SK-N-SH (cell line): Measurements from ENCODE around the gene SLC11A1. TPM values are rescaled to one million over a fixed set of nuclear protein-coding genes. Genes with fewer than 3 reads are reported as not detected.

Source experiments
- CTCF ChIA-PET: fragments of 300-600, 350-600 bp; formaldehyde crosslinking; extraction: SDS; loops from one replicate; lab custom pipeline; 2021; lab: Yijun Ruan, JAX
- POLR2A ChIA-PET: fragments of 350-600 bp; sonication (Branson Sonifier 250); formaldehyde crosslinking; extraction: SDS; loops from one replicate; lab custom pipeline; 2020; ENCODE audit warnings: antibody characterized with exemption, inconsistent platforms; lab: Yijun Ruan, JAX
- DNase-seq: peaks from one replicate; pipeline ENCODE4 v3.0.0; 2012
- H2AFZ ChIP-seq: fragments of 200-600 bp; sonication (generic); 2 replicates; pipeline ENCODE4 v1.8.1; 2016; ENCODE audit warnings: antibody characterized with exemption, mild to moderate bottlenecking, low read depth
- H3F3A ChIP-seq: fragments of 200-600 bp; sonication (generic); replicated peaks from 2 replicates; pipeline ENCODE3; 2016; ENCODE audit warnings: antibody characterized with exemption, mild to moderate bottlenecking; ENCODE audit not compliant: insufficient read depth
- H3K27ac ChIP-seq, 2 experiments: fragments of 200-500 bp in 1 of 2; fragments of 200-600 bp in 1 of 2; sonication (Bioruptor generic) in 1 of 2; sonication (generic), shearing (Covaris generic) in 1 of 2; 2 replicates each; pipeline versions ENCODE4 v1.5.1 to v1.6.1; 2014 to 2016; ENCODE audit warnings: low read depth in 2 of 2, inconsistent platforms in 1 of 2, low read length in 1 of 2, mild to moderate bottlenecking in 1 of 2, mixed read lengths in 1 of 2
- H3K27me3 ChIP-seq: fragments of 200-600 bp; sonication (generic), shearing (Covaris generic); 2 replicates; pipeline ENCODE4 v1.6.1; 2016; ENCODE audit warnings: mixed run types; ENCODE audit not compliant: insufficient read depth
- H3K36me3 ChIP-seq, 2 experiments: fragments of 200-500 bp in 1 of 2; fragments of 200-600 bp in 1 of 2; sonication (Bioruptor generic) in 1 of 2; sonication (generic) in 1 of 2; replicated peaks in 1 of 2; 2 replicates each; pipeline versions ENCODE3 to v1.5.1; 2014 to 2016; ENCODE audit warnings: low read length in 1 of 2, mild to moderate bottlenecking in 1 of 2; ENCODE audit not compliant: insufficient read depth in 2 of 2, control insufficient read depth in 1 of 2
- H3K4me1 ChIP-seq, 2 experiments: fragments of 200-500 bp in 1 of 2; fragments of 200-600 bp in 1 of 2; sonication (Bioruptor generic) in 1 of 2; sonication (generic), shearing (Covaris generic) in 1 of 2; 2 replicates each; pipeline versions ENCODE4 v1.5.1 to v1.6.1; 2014 to 2016; ENCODE audit warnings: low read depth in 1 of 2, low read length in 1 of 2, mixed run types in 1 of 2; ENCODE audit not compliant: insufficient read depth in 2 of 2, control insufficient read depth in 1 of 2
- H3K4me2 ChIP-seq: fragments of 200-600 bp; sonication (generic), shearing (Covaris generic); 2 replicates; pipeline ENCODE4 v1.6.1; 2017; ENCODE audit warnings: mixed run types
- H3K4me3 ChIP-seq, 2 experiments: fragments of 200-500 bp in 1 of 2; fragments of 200-600 bp in 1 of 2; sonication (Bioruptor generic) in 1 of 2; sonication (generic), shearing (Covaris generic) in 1 of 2; 2 replicates each; pipeline versions ENCODE4 v1.5.1 to v1.8.1; 2014 to 2016; ENCODE audit warnings: low read depth in 2 of 2, inconsistent platforms in 1 of 2, low read length in 1 of 2, mild to moderate bottlenecking in 1 of 2, mixed read lengths in 1 of 2, moderate library complexity in 1 of 2
- H3K79me2 ChIP-seq: fragments of 200-600 bp; sonication (generic); 2 replicates; pipeline ENCODE4 v1.8.1; 2017; ENCODE audit warnings: mild to moderate bottlenecking; ENCODE audit not compliant: insufficient read depth
- H3K9ac ChIP-seq: fragments of 200-600 bp; sonication (generic); 2 replicates; pipeline ENCODE4 v1.6.1; 2017; ENCODE audit warnings: mixed run types
- H3K9me2 ChIP-seq: fragments of 200-600 bp; sonication (generic); 2 replicates; pipeline ENCODE4 v1.6.1; 2017; ENCODE audit warnings: mixed run types
- H3K9me3 ChIP-seq: fragments of 200-600 bp; sonication (generic); 2 replicates; pipeline ENCODE4 v1.6.1; 2017; ENCODE audit warnings: mixed run types, mild to moderate bottlenecking, moderate library complexity
- H4K20me1 ChIP-seq: fragments of 200-600 bp; sonication (generic); 2 replicates; pipeline ENCODE4 v1.6.1; 2017; ENCODE audit warnings: mild to moderate bottlenecking, mixed run types; ENCODE audit not compliant: insufficient read depth
- EP300 ChIP-seq, 2 experiments: IDR thresholded peaks; 2 replicates each; pipeline versions ENCODE4 v1.4.0 to v1.6.1; 2012; ENCODE audit warnings: borderline replicate concordance in 1 of 2, low read depth in 1 of 2, low read length in 1 of 2
- EZH2phosphoT487 ChIP-seq: fragments of 200-600 bp; sonication (generic); IDR thresholded peaks from 2 replicates; pipeline ENCODE4 v1.6.1; 2017; ENCODE audit warnings: low read depth, mixed run types, mild to moderate bottlenecking, antibody characterized with exemption, moderate library complexity, borderline replicate concordance
- FOSL2 ChIP-seq: IDR thresholded peaks from 2 replicates; pipeline ENCODE4 v1.4.0; 2012; ENCODE audit warnings: low read depth, mild to moderate bottlenecking, moderate library complexity, borderline replicate concordance
- FOXJ3 ChIP-seq: sonication (generic); formaldehyde crosslinking; IDR thresholded peaks from 2 replicates; pipeline ENCODE4 v1.5.1; 2020; ENCODE audit warnings: mild to moderate bottlenecking, missing genetic modification reagents
- FOXM1 ChIP-seq: IDR thresholded peaks from 2 replicates; pipeline ENCODE4 v1.4.0; 2012; ENCODE audit warnings: low read depth, mild to moderate bottlenecking
- JUND ChIP-seq: IDR thresholded peaks from 2 replicates; pipeline ENCODE4 v1.4.0; 2012
- MXI1 ChIP-seq: IDR thresholded peaks from 2 replicates; pipeline ENCODE4 v1.6.1; 2012; ENCODE audit warnings: mild to moderate bottlenecking, low read depth, low read length, improper control_type of control experiment
- NRF1 ChIP-seq: IDR thresholded peaks from 2 replicates; pipeline ENCODE4 v1.6.1; 2012; ENCODE audit warnings: low read depth, mild to moderate bottlenecking, low read length
- RFX5 ChIP-seq: IDR thresholded peaks from 2 replicates; pipeline ENCODE4 v1.6.1; 2012; ENCODE audit warnings: mild to moderate bottlenecking, improper control_type of control experiment, low read length
- SMC3 ChIP-seq: IDR thresholded peaks from 2 replicates; pipeline ENCODE4 v1.6.1; 2012; ENCODE audit warnings: low read depth, low read length, improper control_type of control experiment
- TAF1 ChIP-seq: IDR thresholded peaks from 2 replicates; pipeline ENCODE4 v1.6.1; 2012; ENCODE audit warnings: low read depth, mild to moderate bottlenecking, low read length, moderate library complexity, borderline replicate concordance
- TEAD4 ChIP-seq: IDR thresholded peaks from 2 replicates; pipeline ENCODE4 v1.4.0; 2012; ENCODE audit warnings: mild to moderate bottlenecking, borderline replicate concordance; ENCODE audit not compliant: insufficient read depth
- YY1 ChIP-seq: IDR thresholded peaks from 2 replicates; pipeline ENCODE4 v1.4.0; 2012; ENCODE audit warnings: low read depth, mild to moderate bottlenecking
- WGBS: methylation state at CpG from one replicate; pipeline ENCODE4 v1.1.6; 2017; ENCODE audit warnings: low lambda C conversion rate; 5-methylcytosine and 5-hydroxymethylcytosine counted together
- polyA plus RNA-seq, 3 experiments: library from polyadenylated mRNA; depleted of rRNA; stranded (reverse); fragments of >200 nt; gene quantifications; 2 replicates each; pipeline ENCODE4 v1.2.3, GENCODE V29; 2012
- TF ChIP-seq, protein P1 (sequence below): IDR thresholded peaks from 2 replicates; pipeline ENCODE4; 2012
- TF ChIP-seq, protein P2 (sequence below): IDR thresholded peaks from 2 replicates; pipeline ENCODE4 v1.4.0; 2012; ENCODE audit warnings: low read depth, borderline replicate concordance
- TF ChIP-seq, protein P3 (sequence below): fragments of 150-350 bp; IDR thresholded peaks from 2 replicates; pipeline ENCODE4 v1.6.1; 2017; ENCODE audit warnings: antibody characterized with exemption, low read length, low read depth, borderline replicate concordance
- TF ChIP-seq, protein P4 (sequence below): fragments of 150-350 bp; IDR thresholded peaks from 2 replicates; pipeline ENCODE4 v1.6.1; 2016; ENCODE audit warnings: mild to moderate bottlenecking, low read depth, low read length
- TF ChIP-seq, protein P5 (sequence below): IDR thresholded peaks from 2 replicates; pipeline ENCODE4 v1.6.1; 2012; ENCODE audit warnings: mild to moderate bottlenecking, low read depth, low read length, moderate library complexity

SLC11A1 gene
- polyA plus RNA-seq, 1 of the 3 experiments (the other 2 are of a cell fraction) = 0.26 TPM

DNA sequence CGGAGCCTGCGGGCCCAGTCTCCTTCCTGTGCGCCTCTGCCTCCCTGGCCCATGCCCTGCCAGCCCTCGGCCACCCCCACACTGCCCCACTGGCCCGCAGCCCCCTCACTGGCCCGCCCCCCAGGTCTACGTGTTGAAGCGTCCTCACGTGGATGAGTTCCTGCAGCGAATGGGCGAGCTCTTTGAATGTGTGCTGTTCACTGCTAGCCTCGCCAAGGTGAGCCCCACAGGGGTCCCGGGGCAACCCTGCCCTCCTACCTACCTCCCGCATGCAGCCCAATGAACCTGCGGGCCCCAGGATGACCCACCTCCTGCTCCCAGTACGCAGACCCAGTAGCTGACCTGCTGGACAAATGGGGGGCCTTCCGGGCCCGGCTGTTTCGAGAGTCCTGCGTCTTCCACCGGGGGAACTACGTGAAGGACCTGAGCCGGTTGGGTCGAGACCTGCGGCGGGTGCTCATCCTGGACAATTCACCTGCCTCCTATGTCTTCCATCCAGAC, 20.9 kb downstream of the SLC11A1 start:
- Histone ChIP-seq H3K9ac (no peak overlapping the region), H3K36me3 (peaks cover 0 to 33% of the 10 kb centered on the region in 2 experiments), H2AFZ (no peak overlapping the region), H3K27ac (no peak overlapping the region), H4K20me1 (peaks cover 5% of the 10 kb centered on the region; the same call in 1 of the 2 replicates), H3K9me3 (no peaks in the 10 kb centered on the region), H3K4me1 (peaks cover 16 to 33% of the 10 kb centered on the region in 2 experiments; a peak in 3 of 4 replicates), H3K9me2 (no peaks in the 10 kb centered on the region), H3F3A (peaks cover 21% of the 10 kb centered on the region), H3K27me3 (no peaks in the 10 kb centered on the region), H3K4me3 (no peak overlapping the region), H3K79me2 (peaks cover 38% of the 10 kb centered on the region), H3K4me2 (no peak overlapping the region)
- CTCF ChIA-PET = interaction anchor here (1.3 kb wide), 1 partner anchor 8 kb away, joined by 3 read pairs; no protein-coding TSS in a partner anchor
- POLR2A ChIA-PET = no interaction called here
- WGBS = 97% methylated on average over 18 of the region's 26 CpGs
- TF ChIP-seq NRF1 (no peak), FOXM1 (no peak), RFX5 (no peak), MXI1 (no peak), TAF1 (no peak), YY1 (no peak), EZH2phosphoT487 (no peak), FOXJ3 (no peak)
- no peak for DNase-seq

DNA sequence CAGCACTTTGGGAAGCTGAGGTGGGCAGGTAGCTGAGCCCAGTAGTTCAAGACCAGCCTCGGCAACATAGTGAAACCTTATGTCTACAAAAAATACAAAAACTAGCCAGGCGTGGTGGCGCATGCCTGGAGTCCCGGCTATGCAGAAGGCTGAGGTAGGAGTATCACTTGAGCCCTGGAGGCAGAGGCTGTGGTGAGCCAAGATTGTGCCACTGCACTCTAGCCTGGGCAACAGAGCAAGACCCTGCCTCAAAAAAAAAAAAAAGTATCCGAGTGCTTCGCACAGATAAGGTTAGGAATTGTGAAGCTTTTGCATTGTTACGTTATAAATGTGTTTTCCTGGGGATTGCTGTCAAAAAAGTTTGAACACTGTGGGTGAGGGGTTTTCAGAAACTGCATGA, 21.7 kb downstream of the SLC11A1 start:
- Histone ChIP-seq H3K4me1 (peaks cover 13 to 31% of the 10 kb centered on the region in 2 experiments; a peak in 3 of 4 replicates), H3K27ac (no peak overlapping the region), H4K20me1 (peaks cover 5% of the 10 kb centered on the region; the same call in 1 of the 2 replicates), H3K27me3 (no peaks in the 10 kb centered on the region), H3K9ac (no peak overlapping the region), H3K9me3 (no peaks in the 10 kb centered on the region), H3K9me2 (no peaks in the 10 kb centered on the region), H3K4me3 (no peak overlapping the region), H3F3A (peaks cover 19% of the 10 kb centered on the region), H3K4me2 (no peak overlapping the region), H3K79me2 (peaks cover 35% of the 10 kb centered on the region), H2AFZ (no peak overlapping the region), H3K36me3 (peaks cover 0 to 33% of the 10 kb centered on the region in 2 experiments)
- ChIA-PET CTCF (interaction anchor here (1.3 to 1.8 kb wide), 2 partner anchors 8 to 10 kb away, joined by 3 to 5 read pairs; no protein-coding TSS in a partner anchor), POLR2A (no interaction called here)
- no peak for DNase-seq
- WGBS = 86% methylated on average over 7 of the region's 7 CpGs
- TF ChIP-seq, protein P1, sequence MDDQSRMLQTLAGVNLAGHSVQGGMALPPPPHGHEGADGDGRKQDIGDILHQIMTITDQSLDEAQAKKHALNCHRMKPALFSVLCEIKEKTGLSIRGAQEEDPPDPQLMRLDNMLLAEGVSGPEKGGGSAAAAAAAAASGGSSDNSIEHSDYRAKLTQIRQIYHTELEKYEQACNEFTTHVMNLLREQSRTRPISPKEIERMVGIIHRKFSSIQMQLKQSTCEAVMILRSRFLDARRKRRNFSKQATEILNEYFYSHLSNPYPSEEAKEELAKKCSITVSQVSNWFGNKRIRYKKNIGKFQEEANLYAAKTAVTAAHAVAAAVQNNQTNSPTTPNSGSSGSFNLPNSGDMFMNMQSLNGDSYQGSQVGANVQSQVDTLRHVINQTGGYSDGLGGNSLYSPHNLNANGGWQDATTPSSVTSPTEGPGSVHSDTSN = no peak
- TF ChIP-seq, protein P2, sequence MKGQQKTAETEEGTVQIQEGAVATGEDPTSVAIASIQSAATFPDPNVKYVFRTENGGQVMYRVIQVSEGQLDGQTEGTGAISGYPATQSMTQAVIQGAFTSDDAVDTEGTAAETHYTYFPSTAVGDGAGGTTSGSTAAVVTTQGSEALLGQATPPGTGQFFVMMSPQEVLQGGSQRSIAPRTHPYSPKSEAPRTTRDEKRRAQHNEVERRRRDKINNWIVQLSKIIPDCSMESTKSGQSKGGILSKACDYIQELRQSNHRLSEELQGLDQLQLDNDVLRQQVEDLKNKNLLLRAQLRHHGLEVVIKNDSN = no peak
- TF ChIP-seq FOXJ3 (no peak), EP300 (IDR thresholded peaks at IDR 0.05; ENCODE audit: borderline replicate concordance in 1 of 2, low read depth in 1 of 2, low read length in 1 of 2) (no peak), SMC3 (no peak), TEAD4 (no peak), JUND (no peak), FOSL2 (no peak)
- TF ChIP-seq, protein P3, sequence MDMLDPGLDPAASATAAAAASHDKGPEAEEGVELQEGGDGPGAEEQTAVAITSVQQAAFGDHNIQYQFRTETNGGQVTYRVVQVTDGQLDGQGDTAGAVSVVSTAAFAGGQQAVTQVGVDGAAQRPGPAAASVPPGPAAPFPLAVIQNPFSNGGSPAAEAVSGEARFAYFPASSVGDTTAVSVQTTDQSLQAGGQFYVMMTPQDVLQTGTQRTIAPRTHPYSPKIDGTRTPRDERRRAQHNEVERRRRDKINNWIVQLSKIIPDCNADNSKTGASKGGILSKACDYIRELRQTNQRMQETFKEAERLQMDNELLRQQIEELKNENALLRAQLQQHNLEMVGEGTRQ = no peak
- TF ChIP-seq, protein P4, sequence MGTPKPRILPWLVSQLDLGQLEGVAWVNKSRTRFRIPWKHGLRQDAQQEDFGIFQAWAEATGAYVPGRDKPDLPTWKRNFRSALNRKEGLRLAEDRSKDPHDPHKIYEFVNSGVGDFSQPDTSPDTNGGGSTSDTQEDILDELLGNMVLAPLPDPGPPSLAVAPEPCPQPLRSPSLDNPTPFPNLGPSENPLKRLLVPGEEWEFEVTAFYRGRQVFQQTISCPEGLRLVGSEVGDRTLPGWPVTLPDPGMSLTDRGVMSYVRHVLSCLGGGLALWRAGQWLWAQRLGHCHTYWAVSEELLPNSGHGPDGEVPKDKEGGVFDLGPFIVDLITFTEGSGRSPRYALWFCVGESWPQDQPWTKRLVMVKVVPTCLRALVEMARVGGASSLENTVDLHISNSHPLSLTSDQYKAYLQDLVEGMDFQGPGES = no peak
- TF ChIP-seq, protein P5, sequence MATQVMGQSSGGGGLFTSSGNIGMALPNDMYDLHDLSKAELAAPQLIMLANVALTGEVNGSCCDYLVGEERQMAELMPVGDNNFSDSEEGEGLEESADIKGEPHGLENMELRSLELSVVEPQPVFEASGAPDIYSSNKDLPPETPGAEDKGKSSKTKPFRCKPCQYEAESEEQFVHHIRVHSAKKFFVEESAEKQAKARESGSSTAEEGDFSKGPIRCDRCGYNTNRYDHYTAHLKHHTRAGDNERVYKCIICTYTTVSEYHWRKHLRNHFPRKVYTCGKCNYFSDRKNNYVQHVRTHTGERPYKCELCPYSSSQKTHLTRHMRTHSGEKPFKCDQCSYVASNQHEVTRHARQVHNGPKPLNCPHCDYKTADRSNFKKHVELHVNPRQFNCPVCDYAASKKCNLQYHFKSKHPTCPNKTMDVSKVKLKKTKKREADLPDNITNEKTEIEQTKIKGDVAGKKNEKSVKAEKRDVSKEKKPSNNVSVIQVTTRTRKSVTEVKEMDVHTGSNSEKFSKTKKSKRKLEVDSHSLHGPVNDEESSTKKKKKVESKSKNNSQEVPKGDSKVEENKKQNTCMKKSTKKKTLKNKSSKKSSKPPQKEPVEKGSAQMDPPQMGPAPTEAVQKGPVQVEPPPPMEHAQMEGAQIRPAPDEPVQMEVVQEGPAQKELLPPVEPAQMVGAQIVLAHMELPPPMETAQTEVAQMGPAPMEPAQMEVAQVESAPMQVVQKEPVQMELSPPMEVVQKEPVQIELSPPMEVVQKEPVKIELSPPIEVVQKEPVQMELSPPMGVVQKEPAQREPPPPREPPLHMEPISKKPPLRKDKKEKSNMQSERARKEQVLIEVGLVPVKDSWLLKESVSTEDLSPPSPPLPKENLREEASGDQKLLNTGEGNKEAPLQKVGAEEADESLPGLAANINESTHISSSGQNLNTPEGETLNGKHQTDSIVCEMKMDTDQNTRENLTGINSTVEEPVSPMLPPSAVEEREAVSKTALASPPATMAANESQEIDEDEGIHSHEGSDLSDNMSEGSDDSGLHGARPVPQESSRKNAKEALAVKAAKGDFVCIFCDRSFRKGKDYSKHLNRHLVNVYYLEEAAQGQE = no peak
